ENCODE results near the gene ZCCHC14.
A peak's percentile ranks its signal among the peaks of the same experiment; 100 is the strongest.
"Not testable (repeated sequence)": the region's sequence is repeated elsewhere in the genome, so short reads cannot be mapped to it uniquely, and the experiment has no call there.

Gene ZCCHC14

GRCh38 chr16:87495578-87496446 is 3.0 kb upstream of the ZCCHC14 start:
- DNase-seq, result no peak

GRCh38 chr16:87493608-87494280 is 920 bp upstream of the ZCCHC14 start:
- no peak for DNase-seq

- DNase-seq, result no peak
Observed at GRCh38 chr16:87492291-87492630, 563 bp downstream of the ZCCHC14 start.

GRCh38 chr16:87491522-87492290 is 1.1 kb downstream of the ZCCHC14 start:
- DNase-seq, result peak; percentile 12

- peak; percentile 64 for DNase-seq
Observed at GRCh38 chr16:87490799-87491521, 1.9 kb downstream of the ZCCHC14 start.

GRCh38 chr16:87490096-87490798 is 2.6 kb downstream of the ZCCHC14 start:
- DNase-seq, result peak; percentile 33

GRCh38 chr16:87489434-87490045 is 3.3 kb downstream of the ZCCHC14 start:
- DNase-seq, result no peak

GRCh38 chr16:87488960-87489359 is 3.9 kb downstream of the ZCCHC14 start:
- not testable (repeated sequence) for DNase-seq

- peak; percentile 12 for DNase-seq
Observed at GRCh38 chr16:87487361-87487924, 5.4 kb downstream of the ZCCHC14 start.

GRCh38 chr16:87486713-87487247 is 6.0 kb downstream of the ZCCHC14 start:
- no peak for DNase-seq

- no peak for DNase-seq
Observed at GRCh38 chr16:87486282-87486681, 6.5 kb downstream of the ZCCHC14 start.

- not testable (repeated sequence) for DNase-seq
Observed at GRCh38 chr16:87485792-87486191, 7.0 kb downstream of the ZCCHC14 start.

- DNase-seq, result no peak
Observed at GRCh38 chr16:87484487-87485331, 8.1 kb downstream of the ZCCHC14 start.

GRCh38 chr16:87483481-87483880 is 9.3 kb downstream of the ZCCHC14 start:
- DNase-seq, result no peak

GRCh38 chr16:87482670-87483069 is 10.2 kb downstream of the ZCCHC14 start:
- not testable (repeated sequence) for DNase-seq

- no peak for DNase-seq
Observed at GRCh38 chr16:87482266-87482665, 10.6 kb downstream of the ZCCHC14 start.

GRCh38 chr16:87481711-87482110 is 11.1 kb downstream of the ZCCHC14 start:
- DNase-seq, result not testable (repeated sequence)

- DNase-seq, result not testable (repeated sequence)
Observed at GRCh38 chr16:87477209-87477981, 15.4 kb downstream of the ZCCHC14 start.

- no peak for DNase-seq
Observed at GRCh38 chr16:87474566-87474996, 18.2 kb downstream of the ZCCHC14 start.
